Tibial nerve (tissue), 4 donors: ENCODE measurements around the gene HIPK3. TPM values are rescaled to one million over a fixed set of nuclear protein-coding genes. Genes with fewer than 3 reads are reported as not detected.

Source experiments
- DNase-seq, 2 donors: peaks; one replicate each; pipeline ENCODE4 v3.0.0-alpha.2; 2019; ENCODE audit warnings: low spot score in 2 of 2
- H3K27ac ChIP-seq, 4 donors: fragments of 200-600 bp; sonication (generic) in 3 of 4; one replicate each; pipeline ENCODE4 v1.5.1; 2017 to 2019; ENCODE audit warnings: mild to moderate bottlenecking in 1 of 4
- H3K27me3 ChIP-seq, 2 donors: fragments of 200-600 bp; sonication (generic) in 1 of 2; one replicate each; pipeline versions ENCODE4 v1.5.1 to v1.6.0; 2017 to 2019
- H3K36me3 ChIP-seq, 3 donors: fragments of 200-600 bp; sonication (generic); one replicate each; pipeline ENCODE4 v1.5.1; 2018 to 2019
- H3K4me1 ChIP-seq, 4 donors: fragments of 200-600 bp; sonication (generic) in 3 of 4; one replicate each; pipeline ENCODE4 v1.5.1; 2017 to 2019
- H3K4me3 ChIP-seq, 4 donors: fragments of 200-600 bp; sonication (generic) in 3 of 4; one replicate each; pipeline ENCODE4 v1.5.1; 2017 to 2019; ENCODE audit warnings: mild to moderate bottlenecking in 1 of 4, moderate library complexity in 1 of 4
- H3K9me3 ChIP-seq, 4 donors: fragments of 200-600 bp; sonication (generic) in 3 of 4; one replicate each; pipeline ENCODE4 v1.5.1; 2017 to 2019
- EP300 ChIP-seq, 2 donors: sonication (generic); formaldehyde crosslinking; IDR thresholded peaks; one replicate each; pipeline ENCODE4 v1.6.1; 2017; ENCODE audit warnings: antibody characterized with exemption in 2 of 2, mild to moderate bottlenecking in 1 of 2
- POLR2A ChIP-seq, 2 donors: fragments of 450-650 bp; IDR thresholded peaks; one replicate each; pipeline ENCODE4 v1.6.1; 2017; ENCODE audit warnings: antibody characterized with exemption in 2 of 2, mild to moderate bottlenecking in 2 of 2, moderate library complexity in 2 of 2
- WGBS, 2 donors: methylation state at CpG; one replicate each; pipeline ENCODE4 v1.1.5; 2018; 5-methylcytosine and 5-hydroxymethylcytosine counted together
- total RNA-seq, 4 donors: library from RNA; depleted of rRNA; stranded (reverse); fragments of >200 nt; gene quantifications; one replicate each; pipeline ENCODE4 v1.1.0, GENCODE V29; 2016
- TF ChIP-seq, protein P1 (sequence below), 5 experiments: fragments of 200-600 bp in 3 of 5; fragments of 450-650 bp in 2 of 5; sonication (generic) in 3 of 5; IDR thresholded peaks; one replicate each; pipeline ENCODE4 v1.5.1; 2016 to 2019; ENCODE audit warnings: antibody characterized with exemption in 5 of 5, mild to moderate bottlenecking in 3 of 5, moderate library complexity in 2 of 5

Gene HIPK3
- total RNA-seq, 4 donors from 2014 or later, result 212 to 302 (median 246) TPM

DNA sequence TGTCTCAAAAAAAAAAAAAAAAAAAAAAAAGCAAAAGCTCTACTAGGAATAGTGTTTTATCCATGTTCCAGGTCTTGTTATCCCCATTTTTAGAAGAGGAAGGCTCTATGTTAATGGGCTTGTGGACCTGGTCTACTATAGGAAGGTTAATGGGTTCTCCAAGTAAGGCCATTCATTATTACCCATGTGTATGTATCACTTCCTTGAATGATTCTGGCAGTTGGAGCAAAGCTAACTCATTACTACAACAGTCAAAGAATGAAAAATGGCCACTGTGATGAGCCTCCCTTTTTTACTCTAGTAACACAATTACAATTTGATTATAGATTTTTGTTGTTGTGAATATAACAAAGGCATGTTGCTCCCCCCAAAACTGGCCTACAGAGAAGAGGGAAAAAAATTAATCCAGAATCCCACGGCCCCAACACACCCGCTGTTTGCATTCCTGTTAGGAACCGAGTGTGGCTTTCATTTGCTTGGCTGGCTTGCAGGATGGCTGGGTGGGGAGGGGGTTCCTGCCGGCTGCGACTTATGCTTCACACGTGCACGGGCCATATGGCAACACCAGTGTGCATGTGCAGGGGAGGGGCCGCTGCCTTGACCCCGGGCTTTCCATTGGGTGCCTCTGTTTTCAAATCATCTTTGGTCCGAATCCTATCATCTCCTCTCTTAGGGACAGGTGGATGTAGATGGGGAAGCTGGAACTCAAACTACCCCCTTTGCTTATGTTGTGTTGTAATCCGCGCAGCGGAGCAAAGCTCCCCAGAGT lies 148.8 kb downstream of the HIPK3 start:
- TF ChIP-seq POLR2A (IDR thresholded peaks at IDR 0.05) (no peak), EP300 (IDR thresholded peaks at IDR 0.05) (no peak)
- TF ChIP-seq, protein P1, sequence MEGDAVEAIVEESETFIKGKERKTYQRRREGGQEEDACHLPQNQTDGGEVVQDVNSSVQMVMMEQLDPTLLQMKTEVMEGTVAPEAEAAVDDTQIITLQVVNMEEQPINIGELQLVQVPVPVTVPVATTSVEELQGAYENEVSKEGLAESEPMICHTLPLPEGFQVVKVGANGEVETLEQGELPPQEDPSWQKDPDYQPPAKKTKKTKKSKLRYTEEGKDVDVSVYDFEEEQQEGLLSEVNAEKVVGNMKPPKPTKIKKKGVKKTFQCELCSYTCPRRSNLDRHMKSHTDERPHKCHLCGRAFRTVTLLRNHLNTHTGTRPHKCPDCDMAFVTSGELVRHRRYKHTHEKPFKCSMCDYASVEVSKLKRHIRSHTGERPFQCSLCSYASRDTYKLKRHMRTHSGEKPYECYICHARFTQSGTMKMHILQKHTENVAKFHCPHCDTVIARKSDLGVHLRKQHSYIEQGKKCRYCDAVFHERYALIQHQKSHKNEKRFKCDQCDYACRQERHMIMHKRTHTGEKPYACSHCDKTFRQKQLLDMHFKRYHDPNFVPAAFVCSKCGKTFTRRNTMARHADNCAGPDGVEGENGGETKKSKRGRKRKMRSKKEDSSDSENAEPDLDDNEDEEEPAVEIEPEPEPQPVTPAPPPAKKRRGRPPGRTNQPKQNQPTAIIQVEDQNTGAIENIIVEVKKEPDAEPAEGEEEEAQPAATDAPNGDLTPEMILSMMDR (IDR thresholded peaks at IDR 0.05), result no peak
- no peaks in the 10 kb centered on the region for H3K9me3 ChIP-seq
- DNase-seq, result no peak
- no peaks in the 10 kb centered on the region for H3K27me3 ChIP-seq
- WGBS, 2 donors, result 77 to 86% methylated on average over 13 of the region's 13 CpGs
- no peaks in the 10 kb centered on the region for H3K4me1 ChIP-seq
- H3K27ac ChIP-seq, result no peak overlapping the region
- no peaks in the 10 kb centered on the region for H3K36me3 ChIP-seq
- no peak overlapping the region for H3K4me3 ChIP-seq

Other genes with a start within 250 kb of the HIPK3 start
- gene DEPDC7, start 241.5 kb upstream of the HIPK3 start, total RNA-seq, result 10 to 100 TPM in 1 of 4 donors, 1 to 10 TPM in 3; 6.9 to 12.2 (median 9.1) TPM
- gene TCP11L1, start 217.8 kb upstream of the HIPK3 start, total RNA-seq, result 100 to 1,000 TPM in 1 of 4 donors, 10 to 100 TPM in 3; 45.9 to 122 (median 61.8) TPM
- 10 to 100 TPM in 3 of 4 donors, 1 to 10 TPM in 1; 8.0 to 21.0 (median 12.5) TPM for gene CSTF3, start 95.9 kb upstream of the HIPK3 start, total RNA-seq
- 1 to 10 TPM; 4.2 to 9.6 (median 5.7) TPM for gene KIAA1549L, start 118.7 kb downstream of the HIPK3 start, total RNA-seq